ENCODE measurements around the gene CFAP91. TPM values are rescaled to one million over a fixed set of nuclear protein-coding genes. Genes with fewer than 3 reads are reported as not detected.

The CFAP91 gene
- total RNA-seq, 1 donor from 2014 or later, result 19.9 TPM

GRCh38 chr3:119715105-119715504 lies 12.3 kb downstream of the CFAP91 start:
- no peaks in the 10 kb centered on the region for H3K27me3 ChIP-seq
- H3K4me3 Mint-ChIP-seq, result no peak overlapping the region
- no peak overlapping the region for H2AFZ ChIP-seq (replicated peaks)
- H3K4me1 ChIP-seq, result no peaks in the 10 kb centered on the region
- no peak overlapping the region for H3K4me2 ChIP-seq
- H3K27me3 Mint-ChIP-seq (ENCODE audit: insufficient read depth, low read depth), result peaks cover 2% of the 10 kb centered on the region
- TF ChIP-seq EZH2phosphoT487 (IDR thresholded peaks at IDR 0.05), result no peak
- TF ChIP-seq, protein P1, sequence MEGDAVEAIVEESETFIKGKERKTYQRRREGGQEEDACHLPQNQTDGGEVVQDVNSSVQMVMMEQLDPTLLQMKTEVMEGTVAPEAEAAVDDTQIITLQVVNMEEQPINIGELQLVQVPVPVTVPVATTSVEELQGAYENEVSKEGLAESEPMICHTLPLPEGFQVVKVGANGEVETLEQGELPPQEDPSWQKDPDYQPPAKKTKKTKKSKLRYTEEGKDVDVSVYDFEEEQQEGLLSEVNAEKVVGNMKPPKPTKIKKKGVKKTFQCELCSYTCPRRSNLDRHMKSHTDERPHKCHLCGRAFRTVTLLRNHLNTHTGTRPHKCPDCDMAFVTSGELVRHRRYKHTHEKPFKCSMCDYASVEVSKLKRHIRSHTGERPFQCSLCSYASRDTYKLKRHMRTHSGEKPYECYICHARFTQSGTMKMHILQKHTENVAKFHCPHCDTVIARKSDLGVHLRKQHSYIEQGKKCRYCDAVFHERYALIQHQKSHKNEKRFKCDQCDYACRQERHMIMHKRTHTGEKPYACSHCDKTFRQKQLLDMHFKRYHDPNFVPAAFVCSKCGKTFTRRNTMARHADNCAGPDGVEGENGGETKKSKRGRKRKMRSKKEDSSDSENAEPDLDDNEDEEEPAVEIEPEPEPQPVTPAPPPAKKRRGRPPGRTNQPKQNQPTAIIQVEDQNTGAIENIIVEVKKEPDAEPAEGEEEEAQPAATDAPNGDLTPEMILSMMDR (IDR thresholded peaks at IDR 0.05), result no peak
- no peak for TF ChIP-seq EZH2 (IDR thresholded peaks at IDR 0.05)
- no peaks in the 10 kb centered on the region for H4K20me1 ChIP-seq (ENCODE audit: low read depth)
- H3F3A ChIP-seq (ENCODE audit: low read depth), result no peaks in the 10 kb centered on the region
- no peaks in the 10 kb centered on the region for H3K9me3 Mint-ChIP-seq
- H3K79me2 ChIP-seq (ENCODE audit: low read depth), result no peaks in the 10 kb centered on the region
- no peak overlapping the region for H3K27ac ChIP-seq
- H3K9ac ChIP-seq, result no peak overlapping the region
- H3K36me3 Mint-ChIP-seq, result peaks cover 8% of the 10 kb centered on the region
- H3K4me1 Mint-ChIP-seq, result no peaks in the 10 kb centered on the region
- peaks cover 3% of the 10 kb centered on the region for H3K36me3 ChIP-seq
- no peak overlapping the region for H3K27ac Mint-ChIP-seq
- no peak for DNase-seq (ENCODE audit: low spot score)
- no peak overlapping the region for H3K4me3 ChIP-seq
- no peaks in the 10 kb centered on the region for H3K9me3 ChIP-seq (ENCODE audit: low read depth)

DNA sequence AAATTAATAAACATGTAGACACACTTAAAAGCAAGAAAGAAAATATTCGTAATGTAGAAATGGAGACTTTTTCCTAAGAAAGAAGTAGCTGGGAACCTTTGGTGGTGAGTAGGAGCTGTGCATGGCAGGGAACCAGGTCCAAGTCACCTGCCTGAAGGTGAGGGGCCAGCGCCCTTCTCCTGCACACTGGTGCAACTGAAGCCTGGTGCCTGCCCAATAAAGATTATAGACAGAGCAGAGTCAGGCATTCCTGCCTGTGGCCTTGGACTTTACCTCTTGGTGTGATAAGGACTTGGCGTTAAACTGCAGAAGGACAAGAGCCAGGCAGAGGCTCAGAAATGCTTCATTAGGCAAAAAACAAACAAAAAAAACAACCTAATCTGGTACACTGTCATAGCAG lies 14.2 kb downstream of the CFAP91 start:
- peaks cover 8% of the 10 kb centered on the region for H3K36me3 Mint-ChIP-seq
- no peaks in the 10 kb centered on the region for H3K9me3 Mint-ChIP-seq
- H3K27ac ChIP-seq, result no peak overlapping the region
- no peak overlapping the region for H3K27ac Mint-ChIP-seq
- no peaks in the 10 kb centered on the region for H3K4me1 Mint-ChIP-seq
- TF ChIP-seq, protein P1 (IDR thresholded peaks at IDR 0.05), result no peak
- TF ChIP-seq EZH2 (IDR thresholded peaks at IDR 0.05), result no peak
- no peak for TF ChIP-seq EZH2phosphoT487 (IDR thresholded peaks at IDR 0.05)
- no peaks in the 10 kb centered on the region for H3K36me3 ChIP-seq
- no peaks in the 10 kb centered on the region for H3K4me1 ChIP-seq
- H3K27me3 ChIP-seq, result no peaks in the 10 kb centered on the region
- H3F3A ChIP-seq (ENCODE audit: low read depth), result no peaks in the 10 kb centered on the region
- no peak overlapping the region for H3K9ac ChIP-seq
- no peaks in the 10 kb centered on the region for H3K79me2 ChIP-seq (ENCODE audit: low read depth)
- H3K9me3 ChIP-seq (ENCODE audit: low read depth), result no peaks in the 10 kb centered on the region
- no peak overlapping the region for H3K4me3 ChIP-seq
- no peaks in the 10 kb centered on the region for H4K20me1 ChIP-seq (ENCODE audit: low read depth)
- no peak for DNase-seq (ENCODE audit: low spot score)
- H3K4me2 ChIP-seq, result no peak overlapping the region
- no peak overlapping the region for H3K4me3 Mint-ChIP-seq
- H3K27me3 Mint-ChIP-seq (ENCODE audit: insufficient read depth, low read depth), result peaks cover 2% of the 10 kb centered on the region
- H2AFZ ChIP-seq (replicated peaks), result no peak overlapping the region

- no peak for TF ChIP-seq EZH2 (IDR thresholded peaks at IDR 0.05)
- TF ChIP-seq, protein P1 (IDR thresholded peaks at IDR 0.05), result no peak
- TF ChIP-seq EZH2phosphoT487 (IDR thresholded peaks at IDR 0.05), result no peak
- Histone ChIP-seq H3K36me3 (no peaks in the 10 kb centered on the region), H3K9me3 (ENCODE audit: low read depth) (no peaks in the 10 kb centered on the region), H3F3A (ENCODE audit: low read depth) (no peaks in the 10 kb centered on the region), H4K20me1 (ENCODE audit: low read depth) (no peaks in the 10 kb centered on the region), H3K4me2 (no peak overlapping the region), H3K4me3 (no peak overlapping the region), H2AFZ (replicated peaks) (no peak overlapping the region), H3K4me1 (no peaks in the 10 kb centered on the region), H3K79me2 (ENCODE audit: low read depth) (no peaks in the 10 kb centered on the region), H3K27ac (no peak overlapping the region), H3K27me3 (no peaks in the 10 kb centered on the region), H3K9ac (no peak overlapping the region)
- no peak for DNase-seq (ENCODE audit: low spot score)
- no peaks in the 10 kb centered on the region for H3K4me1 Mint-ChIP-seq
- H3K27me3 Mint-ChIP-seq (ENCODE audit: insufficient read depth, low read depth), result peaks cover 2% of the 10 kb centered on the region
- peaks cover 8% of the 10 kb centered on the region for H3K36me3 Mint-ChIP-seq
- H3K4me3 Mint-ChIP-seq, result no peak overlapping the region
- H3K9me3 Mint-ChIP-seq, result no peaks in the 10 kb centered on the region
- H3K27ac Mint-ChIP-seq, result no peak overlapping the region
These were observed 14.7 kb downstream of the CFAP91 start for GRCh38 chr3:119717520-119717919.

All from neural progenitor cell (in vitro differentiated cells).